ENCODE measurements around the gene MORN3. TPM values are rescaled to one million over a fixed set of nuclear protein-coding genes. Genes with fewer than 3 reads are reported as not detected.
A peak's percentile ranks its signal among the peaks of the same experiment; 100 is the strongest.
"Not testable (repeated sequence)": the region's sequence is repeated elsewhere in the genome, so short reads cannot be mapped to it uniquely, and the experiment has no call there.

Gene MORN3
- total RNA-seq, 1 donor from 2014 or later, result 1.2 TPM

DNA sequence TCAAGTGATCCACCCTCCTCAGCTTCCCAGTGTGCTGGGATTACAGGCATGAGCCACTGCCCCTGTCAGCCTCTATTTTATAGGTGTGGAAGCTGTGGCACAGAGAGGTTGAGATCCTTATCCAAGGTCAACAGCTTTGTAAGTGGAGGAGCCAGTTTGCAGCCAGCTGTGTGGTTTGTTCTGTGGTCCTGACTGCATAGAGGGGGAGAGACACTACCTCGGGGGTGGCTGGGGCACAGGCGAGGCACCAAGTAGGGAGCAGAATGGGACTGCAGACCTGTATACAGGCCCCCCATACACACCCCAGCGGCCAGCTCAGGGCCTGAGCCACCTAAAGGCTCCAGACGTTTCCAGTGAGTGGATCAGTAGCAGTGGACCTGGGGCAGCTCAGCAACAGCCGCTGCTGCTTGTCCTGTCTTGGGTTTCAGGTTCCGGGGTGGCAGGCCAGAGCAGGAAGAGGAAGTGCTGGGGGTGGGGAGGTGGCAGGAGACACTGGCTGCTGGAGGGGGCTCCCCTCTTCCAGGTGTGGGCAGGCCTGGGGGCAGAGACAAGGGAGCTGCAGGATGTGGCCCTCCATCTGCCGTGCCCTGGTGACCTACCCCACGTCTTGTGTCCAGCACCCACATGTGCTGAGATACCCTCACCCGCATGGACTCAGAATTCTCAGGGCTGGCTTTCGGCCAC is 32.1 kb downstream of the MORN3 start:
- H3K36me3 Mint-ChIP-seq (ENCODE audit: unreplicated experiment), result no peaks in the 10 kb centered on the region
- TF ChIP-seq, protein P1, sequence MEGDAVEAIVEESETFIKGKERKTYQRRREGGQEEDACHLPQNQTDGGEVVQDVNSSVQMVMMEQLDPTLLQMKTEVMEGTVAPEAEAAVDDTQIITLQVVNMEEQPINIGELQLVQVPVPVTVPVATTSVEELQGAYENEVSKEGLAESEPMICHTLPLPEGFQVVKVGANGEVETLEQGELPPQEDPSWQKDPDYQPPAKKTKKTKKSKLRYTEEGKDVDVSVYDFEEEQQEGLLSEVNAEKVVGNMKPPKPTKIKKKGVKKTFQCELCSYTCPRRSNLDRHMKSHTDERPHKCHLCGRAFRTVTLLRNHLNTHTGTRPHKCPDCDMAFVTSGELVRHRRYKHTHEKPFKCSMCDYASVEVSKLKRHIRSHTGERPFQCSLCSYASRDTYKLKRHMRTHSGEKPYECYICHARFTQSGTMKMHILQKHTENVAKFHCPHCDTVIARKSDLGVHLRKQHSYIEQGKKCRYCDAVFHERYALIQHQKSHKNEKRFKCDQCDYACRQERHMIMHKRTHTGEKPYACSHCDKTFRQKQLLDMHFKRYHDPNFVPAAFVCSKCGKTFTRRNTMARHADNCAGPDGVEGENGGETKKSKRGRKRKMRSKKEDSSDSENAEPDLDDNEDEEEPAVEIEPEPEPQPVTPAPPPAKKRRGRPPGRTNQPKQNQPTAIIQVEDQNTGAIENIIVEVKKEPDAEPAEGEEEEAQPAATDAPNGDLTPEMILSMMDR (IDR thresholded peaks at IDR 0.05; ENCODE audit: partially characterized antibody, unreplicated experiment), result no peak
- no peak overlapping the region for H3K4me3 Mint-ChIP-seq (ENCODE audit: unreplicated experiment)
- H3K27me3 Mint-ChIP-seq (ENCODE audit: unreplicated experiment), result peaks cover 2% of the 10 kb centered on the region
- H3K9me3 Mint-ChIP-seq (ENCODE audit: unreplicated experiment), result peaks cover 2% of the 10 kb centered on the region
- H3K27ac Mint-ChIP-seq (ENCODE audit: unreplicated experiment), result no peak overlapping the region
- DNase-seq, result no peak
- H3K4me1 Mint-ChIP-seq (ENCODE audit: low read depth, unreplicated experiment), result peaks cover 6% of the 10 kb centered on the region

DNA sequence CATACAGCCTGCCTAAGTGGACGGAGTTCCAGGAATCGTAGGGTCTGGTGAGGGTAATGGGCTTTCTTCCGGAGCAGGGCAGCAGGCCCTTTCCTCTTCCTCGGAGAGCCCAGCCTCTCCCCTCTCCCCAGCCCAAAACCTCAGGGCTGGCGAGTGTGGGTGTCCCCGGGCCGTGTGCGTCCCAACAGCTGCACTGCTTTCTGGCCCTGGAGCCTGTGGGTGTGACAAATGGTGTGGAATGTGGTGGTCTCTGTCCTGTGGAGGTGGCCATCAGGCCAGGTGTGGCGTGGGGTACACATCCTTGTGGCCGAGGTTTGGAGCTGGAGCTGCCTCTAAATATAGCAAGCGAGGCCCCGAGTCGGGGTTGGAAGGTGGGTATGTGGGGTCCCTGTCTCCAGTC is 34.6 kb downstream of the MORN3 start:
- no peak for DNase-seq
- TF ChIP-seq, protein P1 (IDR thresholded peaks at IDR 0.05; ENCODE audit: partially characterized antibody, unreplicated experiment), result no peak
- no peaks in the 10 kb centered on the region for H3K36me3 Mint-ChIP-seq (ENCODE audit: unreplicated experiment)

DNA sequence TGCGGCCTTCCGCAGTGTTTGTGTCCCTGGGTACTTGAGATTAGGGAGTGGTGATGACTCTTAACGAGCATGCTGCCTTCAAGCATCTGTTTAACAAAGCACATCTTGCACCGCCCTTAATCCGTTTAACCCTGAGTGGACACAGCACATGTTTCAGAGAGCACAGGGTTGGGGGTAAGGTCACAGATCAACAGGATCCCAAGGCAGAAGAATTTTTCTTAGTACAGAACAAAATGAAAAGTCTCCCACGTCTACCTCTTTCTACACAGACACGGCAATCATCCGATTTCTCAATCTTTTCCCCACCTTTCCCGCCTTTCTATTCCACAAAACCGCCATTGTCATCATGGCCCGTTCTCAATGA is 35.6 kb downstream of the MORN3 start:
- not testable (repeated sequence) for H3K36me3 Mint-ChIP-seq (ENCODE audit: unreplicated experiment); DNase-seq; H3K4me3 Mint-ChIP-seq (ENCODE audit: unreplicated experiment); H3K27ac Mint-ChIP-seq (ENCODE audit: unreplicated experiment); H3K9me3 Mint-ChIP-seq (ENCODE audit: unreplicated experiment); H3K27me3 Mint-ChIP-seq (ENCODE audit: unreplicated experiment)
- H3K4me1 Mint-ChIP-seq (ENCODE audit: low read depth, unreplicated experiment), result peaks cover 24% of the 10 kb centered on the region

More for the DNA sequence above, 34.6 kb downstream of the MORN3 start:
- H3K4me3 Mint-ChIP-seq (ENCODE audit: unreplicated experiment), result no peak overlapping the region
- peaks cover 2% of the 10 kb centered on the region for H3K27me3 Mint-ChIP-seq (ENCODE audit: unreplicated experiment)
- H3K4me1 Mint-ChIP-seq (ENCODE audit: low read depth, unreplicated experiment), result peaks cover 22% of the 10 kb centered on the region
- H3K9me3 Mint-ChIP-seq (ENCODE audit: unreplicated experiment), result no peaks in the 10 kb centered on the region
- peak overlapping the region; percentile 62 for H3K27ac Mint-ChIP-seq (ENCODE audit: unreplicated experiment)

DNA sequence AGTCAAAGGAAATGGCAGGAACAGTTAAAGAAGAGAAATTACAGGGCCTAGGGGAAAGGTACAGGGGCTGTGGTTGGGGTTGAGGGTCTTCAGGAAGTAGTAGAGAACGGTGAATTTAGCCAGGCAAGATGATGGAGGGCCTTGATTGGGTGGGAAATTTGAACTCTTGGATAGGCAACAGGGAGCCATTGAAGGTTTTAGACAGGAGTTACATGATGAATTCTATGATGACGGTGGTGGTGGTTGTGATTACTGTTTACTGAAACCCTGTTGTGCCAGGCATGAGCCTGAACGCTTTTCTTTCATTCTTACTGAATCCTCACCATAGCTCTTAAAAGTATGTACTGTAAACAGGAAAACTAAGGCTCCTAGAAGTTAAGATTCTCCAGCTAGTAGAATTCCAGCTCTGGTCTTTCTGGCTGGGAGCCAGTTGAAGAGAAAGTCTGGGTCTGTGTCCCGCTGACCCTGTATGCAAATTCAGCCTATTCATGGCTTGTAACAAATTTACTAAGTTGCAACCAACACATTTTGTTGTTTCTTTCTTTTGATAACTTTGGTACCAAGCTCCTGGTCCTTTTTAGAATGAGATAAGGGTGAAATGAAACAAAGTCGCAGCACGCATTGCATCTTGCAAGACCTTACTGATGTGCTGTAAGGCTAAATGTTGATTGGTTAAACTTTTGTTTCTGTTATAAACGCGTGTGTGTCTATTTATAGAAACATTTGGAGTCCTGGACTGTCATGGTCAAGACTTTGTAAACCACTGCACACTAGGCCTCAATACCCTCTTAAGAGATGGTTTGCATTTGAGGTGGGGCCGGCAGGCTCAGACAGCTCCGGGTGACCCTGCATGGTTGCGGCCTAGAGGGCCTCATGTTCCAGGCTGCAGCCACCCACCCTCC is 37.1 kb downstream of the MORN3 start:
- H3K4me1 Mint-ChIP-seq (ENCODE audit: low read depth, unreplicated experiment), result peaks cover 27% of the 10 kb centered on the region
- no peak for DNase-seq
- H3K27me3 Mint-ChIP-seq (ENCODE audit: unreplicated experiment), result peaks cover 5% of the 10 kb centered on the region
- TF ChIP-seq, protein P1 (IDR thresholded peaks at IDR 0.05; ENCODE audit: partially characterized antibody, unreplicated experiment), result no peak
- peak overlapping the region; percentile 31 for H3K4me3 Mint-ChIP-seq (ENCODE audit: unreplicated experiment)
- H3K36me3 Mint-ChIP-seq (ENCODE audit: unreplicated experiment), result no peaks in the 10 kb centered on the region
- H3K9me3 Mint-ChIP-seq (ENCODE audit: unreplicated experiment), result no peaks in the 10 kb centered on the region
- peak overlapping the region; percentile 98 for H3K27ac Mint-ChIP-seq (ENCODE audit: unreplicated experiment)

DNA sequence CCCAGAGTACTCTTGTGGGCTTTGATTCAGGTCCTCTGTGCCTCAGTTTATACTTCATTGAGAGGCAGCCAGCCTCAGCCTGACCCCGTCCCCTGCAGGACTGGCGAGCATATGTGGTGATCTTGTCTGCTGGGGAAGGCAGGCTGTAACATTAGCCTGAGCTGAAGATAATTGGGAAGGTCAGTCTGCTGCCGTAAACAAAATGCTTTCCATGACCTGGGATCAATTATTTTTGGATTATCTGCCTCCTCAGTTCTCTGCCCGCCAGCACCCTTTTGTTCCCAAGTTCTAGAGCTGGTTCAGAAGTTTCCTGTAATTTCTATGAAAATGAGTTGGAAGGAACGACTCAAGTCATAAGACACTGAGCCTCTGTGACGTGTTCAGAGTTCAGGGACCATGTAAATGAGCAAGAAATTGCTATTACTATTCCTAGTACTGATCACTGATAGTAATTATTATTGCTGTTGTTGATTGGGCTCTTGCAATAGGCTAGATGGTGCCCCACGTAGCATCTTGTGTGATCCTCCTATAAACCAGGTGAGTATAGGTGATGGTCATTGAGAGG is 38.6 kb downstream of the MORN3 start:
- no peaks in the 10 kb centered on the region for H3K9me3 Mint-ChIP-seq (ENCODE audit: unreplicated experiment)
- peaks cover 3% of the 10 kb centered on the region for H3K27me3 Mint-ChIP-seq (ENCODE audit: unreplicated experiment)
- no peak for DNase-seq
- peak overlapping the region; percentile 52 for H3K27ac Mint-ChIP-seq (ENCODE audit: unreplicated experiment)
- H3K36me3 Mint-ChIP-seq (ENCODE audit: unreplicated experiment), result no peaks in the 10 kb centered on the region
- TF ChIP-seq, protein P1 (IDR thresholded peaks at IDR 0.05; ENCODE audit: partially characterized antibody, unreplicated experiment), result no peak
- peak overlapping the region; percentile 50 for H3K4me3 Mint-ChIP-seq (ENCODE audit: unreplicated experiment)
- peaks cover 27% of the 10 kb centered on the region for H3K4me1 Mint-ChIP-seq (ENCODE audit: low read depth, unreplicated experiment)
